Hypothalamus (tissue), 51 donors: ENCODE measurements around the gene PHIP.

ENCODE experiments used
- DNase-seq, 51 donors: peaks; one replicate each; lab custom pipeline; 2025; lab: John Stamatoyannopoulos, UW

The PHIP gene

GRCh38 chr6:79071547-79071946 is 6.5 kb downstream of the PHIP start:
- DNase-seq, result no peak

GRCh38 chr6:79070206-79070825 is 7.7 kb downstream of the PHIP start:
- no peak for DNase-seq

GRCh38 chr6:79066828-79067227 is 11.2 kb downstream of the PHIP start:
- DNase-seq, result no peak

- DNase-seq, result no peak
Observed at GRCh38 chr6:79066330-79066729, 11.7 kb downstream of the PHIP start.

GRCh38 chr6:79065232-79065631 is 12.8 kb downstream of the PHIP start:
- DNase-seq, result no peak

- no peak for DNase-seq
Observed at GRCh38 chr6:79064635-79065034, 13.4 kb downstream of the PHIP start.

GRCh38 chr6:79062708-79063107 is 15.3 kb downstream of the PHIP start:
- no peak for DNase-seq

- DNase-seq, result no peak
Observed at GRCh38 chr6:79057746-79058145, 20.3 kb downstream of the PHIP start.

- no peak for DNase-seq
Observed at GRCh38 chr6:79056226-79056625, 21.8 kb downstream of the PHIP start.

- no peak for DNase-seq
Observed at GRCh38 chr6:79048611-79049010, 29.4 kb downstream of the PHIP start.

- DNase-seq, result no peak
Observed at GRCh38 chr6:79047072-79047471, 31.0 kb downstream of the PHIP start.

- DNase-seq, result no peak
Observed at GRCh38 chr6:79045966-79046365, 32.1 kb downstream of the PHIP start.

- no peak for DNase-seq
Observed at GRCh38 chr6:79042799-79043126, 35.3 kb downstream of the PHIP start.

- no peak for DNase-seq
Observed at GRCh38 chr6:79042088-79042798, 35.8 kb downstream of the PHIP start.

GRCh38 chr6:79040083-79040482 is 38.0 kb downstream of the PHIP start:
- DNase-seq, result no peak

GRCh38 chr6:79038061-79038460 is 40.0 kb downstream of the PHIP start:
- no peak for DNase-seq

- DNase-seq, result no peak
Observed at GRCh38 chr6:79034865-79035264, 43.2 kb downstream of the PHIP start.

- no peak for DNase-seq
Observed at GRCh38 chr6:79033279-79033678, 44.8 kb downstream of the PHIP start.

- no peak for DNase-seq
Observed at GRCh38 chr6:79031821-79032590, 46.0 kb downstream of the PHIP start.

GRCh38 chr6:79030511-79030910 is 47.5 kb downstream of the PHIP start:
- DNase-seq, result no peak

- no peak for DNase-seq
Observed at GRCh38 chr6:79030023-79030422, 48.0 kb downstream of the PHIP start.
